NCI-H510A treated with DMSO at 0.1 percent for 48 hours (cell line): ENCODE measurements around the gene AFDN.

Experiments
- DNase-seq: peaks from one replicate; lab custom pipeline; 2025; lab: John Stamatoyannopoulos, UW

AFDN gene

GRCh38 chr6:167794161-167795157 lies 32.3 kb upstream of the AFDN start:
- DNase-seq, result no peak

- no peak for DNase-seq
These were observed 31.3 kb upstream of the AFDN start for GRCh38 chr6:167795321-167795811.

DNA sequence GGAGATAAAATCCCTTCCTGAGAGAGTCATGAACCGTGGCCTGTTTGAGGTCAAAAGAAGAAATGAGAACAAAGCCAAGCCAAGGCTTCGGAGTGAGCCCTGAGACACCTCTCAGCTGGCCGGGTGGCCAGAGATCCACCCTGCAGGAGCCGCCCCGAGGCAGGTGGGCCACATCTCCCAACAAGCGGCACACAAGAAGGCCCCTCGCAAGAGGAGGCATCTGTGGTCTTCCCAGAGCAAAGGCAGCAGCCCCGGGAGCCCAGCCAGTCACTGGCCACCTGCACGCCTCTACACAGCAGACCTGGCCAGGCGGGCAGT lies 30.9 kb upstream of the AFDN start:
- DNase-seq, result no peak

DNA sequence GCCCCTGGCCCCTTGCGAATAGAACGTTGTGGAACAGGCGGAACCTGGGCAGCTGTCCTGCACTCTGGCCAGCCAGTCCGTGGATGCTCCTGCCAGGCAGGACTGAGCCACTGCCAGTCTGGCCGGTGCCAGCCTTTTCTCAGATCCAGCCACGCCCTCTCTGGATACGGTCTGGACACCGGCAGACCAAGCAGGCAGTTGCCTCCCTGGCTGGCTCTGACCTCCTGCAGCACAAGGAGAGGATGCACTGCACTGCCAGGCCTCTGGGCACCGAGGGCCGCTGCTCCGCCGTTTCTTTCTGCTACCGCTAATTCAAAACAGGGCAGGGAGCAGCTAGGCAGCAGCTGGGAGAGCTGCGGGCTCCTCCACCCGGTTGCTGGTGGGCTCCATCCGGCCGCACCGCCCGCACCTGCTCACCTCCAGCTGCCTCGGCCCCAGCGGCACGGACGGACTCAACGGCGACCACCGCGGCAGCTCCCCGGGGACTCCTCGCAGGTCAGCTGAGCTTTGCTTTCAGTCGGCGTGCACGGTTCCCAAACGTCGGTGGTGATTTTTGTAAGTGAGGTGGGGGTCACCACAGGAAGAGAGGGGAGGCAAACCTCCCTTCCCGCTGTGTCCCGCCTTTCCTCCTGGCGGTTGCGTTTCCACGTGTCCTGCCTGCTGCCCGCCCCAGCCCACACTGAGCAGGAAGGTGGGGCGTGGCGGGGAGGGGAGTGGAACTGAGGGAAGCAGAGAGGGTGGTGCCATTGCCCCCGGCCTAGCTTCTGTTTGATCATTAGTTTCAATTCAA lies 30.3 kb upstream of the AFDN start:
- no peak for DNase-seq

DNA sequence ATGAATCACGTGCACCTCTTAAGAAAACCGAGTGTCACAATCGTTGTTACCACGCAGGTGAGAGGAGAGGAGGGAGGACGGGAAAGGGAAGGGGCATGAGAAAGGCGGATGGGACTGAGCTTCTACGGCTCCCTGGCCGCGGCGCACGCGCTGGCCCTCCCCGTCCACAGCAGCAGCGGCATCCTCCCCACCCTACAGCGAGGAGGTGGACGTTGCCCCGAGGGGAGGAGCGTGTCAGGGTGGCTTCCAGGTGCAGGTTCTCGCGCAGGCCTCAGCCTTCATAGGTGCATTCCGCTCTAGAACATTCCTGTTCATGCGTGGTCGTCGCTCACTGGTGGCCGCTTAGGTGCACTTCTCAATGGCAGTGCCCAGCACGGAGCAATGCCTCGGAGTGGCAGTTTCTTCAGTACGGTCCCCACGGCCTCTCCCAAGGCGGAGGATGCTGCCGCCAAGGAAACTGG lies 29.7 kb upstream of the AFDN start:
- DNase-seq, result no peak

- no peak for DNase-seq
These were observed 29.0 kb upstream of the AFDN start for GRCh38 chr6:167797476-167798265.

GRCh38 chr6:167798453-167798852 lies 28.3 kb upstream of the AFDN start:
- DNase-seq, result no peak

- DNase-seq, result no peak
These were observed 27.5 kb upstream of the AFDN start for GRCh38 chr6:167799033-167799821.

GRCh38 chr6:167800549-167800948 lies 26.2 kb upstream of the AFDN start:
- DNase-seq, result no peak

DNA sequence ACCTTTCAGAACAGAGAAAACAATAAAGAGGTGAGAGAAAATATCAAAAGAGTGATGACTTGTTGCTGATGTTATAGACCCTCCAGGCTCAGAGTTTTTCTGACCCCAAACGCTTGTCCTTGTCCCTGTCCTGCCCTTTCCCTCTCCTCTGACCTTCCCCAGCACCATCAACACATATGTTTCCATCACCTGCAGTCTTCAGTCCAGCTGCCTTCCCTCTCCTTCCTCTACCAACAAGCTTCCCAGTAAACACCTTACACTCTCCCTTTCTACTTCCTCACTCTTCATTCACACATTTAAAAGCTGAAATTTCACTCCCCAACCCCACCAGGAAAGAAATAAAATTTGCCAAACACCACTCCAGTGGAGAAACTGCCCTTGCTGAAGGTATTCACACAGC lies 25.4 kb upstream of the AFDN start:
- no peak for DNase-seq

- DNase-seq, result no peak
These were observed 24.4 kb upstream of the AFDN start for GRCh38 chr6:167802339-167802738.

DNA sequence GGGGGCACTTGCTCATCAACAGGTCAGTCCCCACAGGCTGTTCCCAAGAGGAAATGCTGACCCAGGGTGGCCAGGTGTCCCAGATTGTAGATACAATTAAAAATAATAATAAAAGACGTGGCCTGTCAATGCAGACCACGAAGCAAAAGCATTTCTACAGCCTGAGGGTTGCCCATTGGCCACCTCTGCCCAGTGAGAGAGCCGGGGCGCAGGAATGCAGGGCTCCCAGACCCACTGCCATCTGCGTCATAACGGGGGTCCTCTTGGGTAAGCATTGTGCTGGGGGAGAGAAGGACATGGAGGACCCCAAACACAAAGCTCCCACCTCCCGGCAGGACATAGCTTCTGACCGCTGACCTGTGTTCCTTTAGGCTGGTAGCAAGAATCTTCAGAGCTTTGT lies 22.9 kb upstream of the AFDN start:
- no peak for DNase-seq

DNA sequence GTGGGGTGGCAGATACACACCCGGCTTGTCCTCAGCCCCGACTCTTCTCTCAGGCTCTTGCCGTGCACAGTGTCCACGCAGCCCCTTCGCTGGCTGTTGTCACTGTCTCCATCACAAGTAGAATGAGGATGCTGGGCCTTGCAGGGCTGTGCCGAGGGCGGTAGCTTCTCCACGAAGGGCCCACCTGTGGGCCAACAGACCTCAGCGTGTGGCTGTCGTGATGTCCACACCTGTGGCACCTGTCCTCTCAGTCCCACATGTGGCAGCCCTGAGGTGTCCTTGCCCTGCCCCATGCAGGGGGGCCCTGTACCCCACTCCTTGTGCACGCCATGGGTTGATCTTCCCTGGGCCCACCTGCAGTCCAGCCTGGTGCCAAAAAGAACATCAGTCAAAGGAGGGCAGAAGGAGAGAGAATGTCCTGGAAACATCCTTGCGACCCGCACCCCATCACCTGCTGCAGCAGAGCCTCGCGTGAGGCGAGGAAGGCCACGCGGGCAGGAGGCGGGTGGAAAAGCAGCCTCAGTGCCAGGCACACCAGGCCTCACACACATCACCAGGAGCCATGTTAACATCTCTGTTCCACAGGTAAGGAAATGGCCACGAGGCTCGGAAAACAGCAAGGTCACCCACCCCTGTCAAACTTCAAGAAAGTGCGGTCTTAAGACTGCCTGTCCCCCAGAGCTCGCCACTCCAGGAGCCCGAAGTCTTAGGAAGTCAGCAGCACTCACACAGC lies 22.3 kb upstream of the AFDN start:
- DNase-seq, result no peak

- no peak for DNase-seq
These were observed 21.2 kb upstream of the AFDN start for GRCh38 chr6:167805349-167806060.

DNA sequence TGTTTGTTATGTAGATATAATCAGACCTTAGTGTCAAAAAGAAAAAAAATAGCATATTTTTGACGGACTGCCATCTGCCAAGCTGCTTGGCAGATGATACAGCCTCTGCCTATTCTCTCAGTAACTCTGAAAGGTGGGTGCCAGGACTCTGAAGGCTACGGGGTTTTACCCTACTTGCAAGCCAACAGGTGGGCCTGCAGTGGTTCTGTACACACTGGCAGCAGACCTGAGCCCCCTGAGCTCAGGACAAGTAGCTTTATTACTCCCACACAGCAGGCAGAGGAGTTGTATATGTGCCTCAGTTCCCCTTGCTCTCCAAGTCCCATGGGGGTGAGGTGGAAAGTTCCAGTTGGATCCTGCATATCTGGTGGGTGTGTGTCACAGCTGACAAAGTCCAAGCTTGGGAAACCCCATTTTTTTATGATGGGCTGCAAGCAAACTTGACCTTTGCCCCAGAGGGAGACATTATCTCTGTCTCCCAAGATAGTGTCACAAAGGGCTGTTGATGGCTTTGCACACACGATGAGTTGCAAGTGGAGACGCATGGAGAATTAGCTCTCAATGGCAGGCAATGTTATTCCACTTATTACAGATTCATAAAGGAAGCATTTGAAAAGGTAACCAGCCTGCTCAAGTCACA lies 20.5 kb upstream of the AFDN start:
- DNase-seq, result no peak

GRCh38 chr6:167807200-167807599 lies 19.5 kb upstream of the AFDN start:
- DNase-seq, result no peak

- no peak for DNase-seq
These were observed 19.0 kb upstream of the AFDN start for GRCh38 chr6:167807756-167808155.

GRCh38 chr6:167811040-167811439 lies 15.7 kb upstream of the AFDN start:
- no peak for DNase-seq

- no peak for DNase-seq
These were observed 15.1 kb upstream of the AFDN start for GRCh38 chr6:167811442-167812087.
